Activated CD8-positive, alpha-beta T cell treated with anti-CD3 and anti-CD28 coated beads for 36 hours (primary cell): ENCODE results near the gene SPSB1. TPM values are rescaled to one million over a fixed set of nuclear protein-coding genes. Genes with fewer than 3 reads are reported as not detected.

Experiments used
- ATAC-seq: fragments of 200-7000 bp; cut with Tn5 transposase; one replicate; pipeline ENCODE4 v1.10.0; 2021; ENCODE audit warnings: mild to moderate bottlenecking, moderate library complexity
- CTCF ChIA-PET: fragments of 350-600 bp; sonication (Branson Sonifier 250); formaldehyde crosslinking; loops from one replicate; lab custom pipeline; 2021; ENCODE audit warnings: antibody characterized with exemption; lab: Charles Lee
- POLR2A ChIA-PET: fragments of 350-600 bp; sonication (Branson Sonifier 250); formaldehyde crosslinking; loops from one replicate; lab custom pipeline; 2021; ENCODE audit warnings: antibody characterized with exemption; lab: Charles Lee
- DNase-seq: peaks from one replicate; pipeline ENCODE4 v3.0.0-alpha.2; 2020
- H3K27ac Mint-ChIP-seq: one replicate; pipeline ENCODE4 v1.8.0; 2021; ENCODE audit warnings: mild to moderate bottlenecking, mixed read lengths
- H3K27me3 Mint-ChIP-seq: one replicate; pipeline ENCODE4 v1.8.0; 2021; ENCODE audit warnings: mixed read lengths
- H3K36me3 Mint-ChIP-seq: one replicate; pipeline ENCODE4 v1.8.0; 2021; ENCODE audit warnings: low read depth, mixed read lengths
- H3K4me1 Mint-ChIP-seq: one replicate; pipeline ENCODE4 v1.8.0; 2021; ENCODE audit warnings: low read depth, mixed read lengths
- H3K4me3 Mint-ChIP-seq: one replicate; pipeline ENCODE4 v1.8.0; 2021; ENCODE audit warnings: mild to moderate bottlenecking, moderate library complexity, mixed read lengths
- H3K9me3 Mint-ChIP-seq: one replicate; pipeline ENCODE4 v1.8.0; 2021; ENCODE audit warnings: mixed read lengths
- intact Hi-C: fragments of 100-400 bp; cut with micrococcal nuclease; formaldehyde crosslinking; loops from one replicate; pipeline ENCODE4 v1.10.0; 2022
- total RNA-seq, 2 experiments: library from RNA; stranded (reverse); gene quantifications; one replicate each; pipeline ENCODE4 v1.2.3, GENCODE V29; 2021
- TF ChIP-seq, protein P1 (sequence below): fragments of 200-600 bp; IDR thresholded peaks from one replicate; pipeline ENCODE4 v1.8.0; 2022; ENCODE audit warnings: antibody characterized with exemption, mild to moderate bottlenecking

SPSB1 gene
- total RNA-seq, 2 experiments from 2014 or later, result 1.1 to 1.5 TPM

DNA sequence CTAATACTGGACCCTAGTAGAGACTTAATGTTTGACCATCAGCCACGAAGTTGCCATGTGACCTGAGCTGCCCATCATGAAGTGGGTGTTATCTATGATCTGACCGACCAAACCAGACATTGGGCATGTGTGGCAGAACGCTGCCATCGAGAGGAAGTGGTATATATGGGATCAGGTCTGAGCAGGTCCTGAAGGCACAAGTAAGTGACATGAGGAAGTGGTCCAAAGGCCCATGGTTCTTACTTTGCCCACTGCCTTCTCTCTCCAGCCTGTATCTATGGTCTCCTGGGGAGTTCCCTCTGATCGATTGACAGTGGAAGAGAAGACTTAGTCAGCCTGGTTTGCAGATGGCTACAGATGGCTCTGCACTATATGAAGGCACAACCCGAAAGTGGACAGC is 7.9 kb downstream of the SPSB1 start:
- Mint-ChIP-seq H3K27ac (no peak overlapping the region), H3K9me3 (no peaks in the 10 kb centered on the region), H3K4me3 (no peak overlapping the region), H3K27me3 (no peaks in the 10 kb centered on the region), H3K36me3 (no peaks in the 10 kb centered on the region), H3K4me1 (peaks cover 10% of the 10 kb centered on the region)
- TF ChIP-seq, protein P1, sequence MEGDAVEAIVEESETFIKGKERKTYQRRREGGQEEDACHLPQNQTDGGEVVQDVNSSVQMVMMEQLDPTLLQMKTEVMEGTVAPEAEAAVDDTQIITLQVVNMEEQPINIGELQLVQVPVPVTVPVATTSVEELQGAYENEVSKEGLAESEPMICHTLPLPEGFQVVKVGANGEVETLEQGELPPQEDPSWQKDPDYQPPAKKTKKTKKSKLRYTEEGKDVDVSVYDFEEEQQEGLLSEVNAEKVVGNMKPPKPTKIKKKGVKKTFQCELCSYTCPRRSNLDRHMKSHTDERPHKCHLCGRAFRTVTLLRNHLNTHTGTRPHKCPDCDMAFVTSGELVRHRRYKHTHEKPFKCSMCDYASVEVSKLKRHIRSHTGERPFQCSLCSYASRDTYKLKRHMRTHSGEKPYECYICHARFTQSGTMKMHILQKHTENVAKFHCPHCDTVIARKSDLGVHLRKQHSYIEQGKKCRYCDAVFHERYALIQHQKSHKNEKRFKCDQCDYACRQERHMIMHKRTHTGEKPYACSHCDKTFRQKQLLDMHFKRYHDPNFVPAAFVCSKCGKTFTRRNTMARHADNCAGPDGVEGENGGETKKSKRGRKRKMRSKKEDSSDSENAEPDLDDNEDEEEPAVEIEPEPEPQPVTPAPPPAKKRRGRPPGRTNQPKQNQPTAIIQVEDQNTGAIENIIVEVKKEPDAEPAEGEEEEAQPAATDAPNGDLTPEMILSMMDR, result no peak
- intact Hi-C loops, result no loop called here
- CTCF ChIA-PET, result interaction anchor here (1.5 to 1.8 kb wide), 2 partner anchors 10 to 155 kb away, joined by 3 to 5 read pairs; no protein-coding TSS in a partner anchor
- DNase-seq, result no peak
- ATAC-seq, result no peak
- POLR2A ChIA-PET, result no interaction called here

DNA sequence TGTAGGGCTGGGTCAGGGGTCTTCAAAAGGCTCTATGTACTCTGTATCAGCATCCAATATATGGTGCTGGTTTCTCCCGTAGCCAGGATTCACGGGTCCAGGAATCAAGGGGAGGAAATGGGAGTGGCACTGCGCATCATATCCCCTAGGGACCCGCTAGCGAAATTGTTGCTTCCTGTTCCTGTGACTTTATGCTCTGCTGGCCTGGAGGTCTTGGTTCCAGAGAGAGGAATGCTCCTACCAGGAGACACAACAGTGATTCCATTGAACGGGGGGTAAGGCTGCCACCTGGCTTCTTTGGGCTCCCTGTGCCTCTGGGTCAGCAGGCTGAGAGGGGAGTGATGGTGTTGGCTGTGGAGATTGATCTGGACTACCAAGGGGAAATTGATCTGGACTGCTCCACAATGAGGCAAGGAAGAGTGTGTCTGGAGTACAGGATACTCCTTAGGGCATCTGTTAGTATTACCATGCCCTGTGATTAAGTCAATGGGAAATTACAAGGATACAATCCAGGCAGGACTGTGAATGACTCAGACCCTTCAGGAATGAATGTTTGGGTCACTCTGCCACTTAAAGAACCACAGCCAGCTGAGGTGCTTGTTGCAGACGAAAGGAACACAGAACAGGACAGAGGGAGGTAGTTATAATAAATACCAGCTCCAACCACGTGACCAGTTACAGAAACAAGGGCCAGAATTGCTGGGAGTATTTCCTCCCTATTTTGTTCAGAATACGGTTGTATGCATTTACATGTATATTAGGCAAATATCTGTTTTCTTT is 10.2 kb downstream of the SPSB1 start:
- no peaks in the 10 kb centered on the region for H3K9me3 Mint-ChIP-seq
- CTCF ChIA-PET, result no interaction called here
- TF ChIP-seq, protein P1, result no peak
- no peak for ATAC-seq
- no peak overlapping the region for H3K4me3 Mint-ChIP-seq
- H3K4me1 Mint-ChIP-seq, result peaks cover 6% of the 10 kb centered on the region
- no peak overlapping the region for H3K27ac Mint-ChIP-seq
- H3K27me3 Mint-ChIP-seq, result no peaks in the 10 kb centered on the region
- POLR2A ChIA-PET, result no interaction called here
- no peaks in the 10 kb centered on the region for H3K36me3 Mint-ChIP-seq
- DNase-seq, result no peak
- intact Hi-C loops, result no loop called here

DNA sequence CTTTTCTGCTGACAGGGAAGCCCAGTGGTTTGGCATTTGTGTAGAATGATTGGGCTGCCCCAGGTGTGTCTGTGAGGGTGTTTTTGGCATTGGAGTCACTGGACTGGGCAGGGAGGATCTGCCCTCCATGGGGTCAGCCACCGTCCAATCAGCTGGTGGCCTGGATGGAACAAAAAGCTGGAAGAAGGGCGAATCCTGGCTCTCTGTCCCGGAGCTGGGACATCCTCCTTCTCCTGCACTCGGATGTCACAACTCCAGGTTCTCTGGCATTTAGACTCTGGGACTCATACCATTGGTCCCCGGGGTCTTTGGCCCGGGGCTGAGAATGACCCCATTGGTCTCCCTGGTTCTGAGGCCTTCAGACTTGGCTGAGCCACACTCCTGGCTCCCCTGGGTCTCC is 11.2 kb downstream of the SPSB1 start:
- H3K27ac Mint-ChIP-seq, result no peak overlapping the region
- CTCF ChIA-PET, result interaction anchor here (0.8 kb wide), 1 partner anchor 14 kb away, joined by 3 read pairs; no protein-coding TSS in a partner anchor
- intact Hi-C loops, result no loop called here
- H3K4me3 Mint-ChIP-seq, result no peak overlapping the region
- no peak for ATAC-seq
- no peaks in the 10 kb centered on the region for H3K36me3 Mint-ChIP-seq
- H3K27me3 Mint-ChIP-seq, result no peaks in the 10 kb centered on the region
- TF ChIP-seq, protein P1, result no peak
- H3K4me1 Mint-ChIP-seq, result peaks cover 6% of the 10 kb centered on the region
- DNase-seq, result no peak
- POLR2A ChIA-PET, result no interaction called here
- no peaks in the 10 kb centered on the region for H3K9me3 Mint-ChIP-seq

DNA sequence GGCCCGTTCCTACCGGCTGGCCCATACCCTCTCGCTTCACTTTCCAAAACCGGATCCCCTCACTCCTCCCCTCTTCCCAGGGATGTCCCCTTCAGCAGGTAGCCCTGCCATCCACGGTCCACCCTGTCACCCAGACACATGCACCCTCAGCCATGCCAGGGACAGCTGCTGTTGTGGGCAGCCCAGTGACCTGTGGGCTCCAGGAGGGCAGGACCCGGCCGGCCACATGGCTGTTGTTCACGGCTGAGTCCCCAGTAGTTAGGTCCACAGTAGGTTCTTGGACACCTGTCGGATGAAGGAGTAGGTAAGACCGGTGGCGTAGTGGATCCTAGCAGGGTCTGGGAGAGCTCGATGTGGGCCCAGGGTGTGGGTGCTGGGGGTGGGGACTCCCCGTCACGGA is 12.5 kb downstream of the SPSB1 start:
- no peak for DNase-seq
- intact Hi-C loops, result no loop called here
- H3K9me3 Mint-ChIP-seq, result no peaks in the 10 kb centered on the region
- TF ChIP-seq, protein P1, result no peak
- ATAC-seq, result no peak
- H3K36me3 Mint-ChIP-seq, result no peaks in the 10 kb centered on the region
- no peaks in the 10 kb centered on the region for H3K27me3 Mint-ChIP-seq
- H3K4me3 Mint-ChIP-seq, result no peak overlapping the region
- ChIA-PET POLR2A (no interaction called here), CTCF (interaction anchor here (1.6 kb wide), 1 partner anchor 186 kb away, joined by 3 read pairs; no protein-coding TSS in a partner anchor)
- no peak overlapping the region for H3K27ac Mint-ChIP-seq
- H3K4me1 Mint-ChIP-seq, result peaks cover 4% of the 10 kb centered on the region

DNA sequence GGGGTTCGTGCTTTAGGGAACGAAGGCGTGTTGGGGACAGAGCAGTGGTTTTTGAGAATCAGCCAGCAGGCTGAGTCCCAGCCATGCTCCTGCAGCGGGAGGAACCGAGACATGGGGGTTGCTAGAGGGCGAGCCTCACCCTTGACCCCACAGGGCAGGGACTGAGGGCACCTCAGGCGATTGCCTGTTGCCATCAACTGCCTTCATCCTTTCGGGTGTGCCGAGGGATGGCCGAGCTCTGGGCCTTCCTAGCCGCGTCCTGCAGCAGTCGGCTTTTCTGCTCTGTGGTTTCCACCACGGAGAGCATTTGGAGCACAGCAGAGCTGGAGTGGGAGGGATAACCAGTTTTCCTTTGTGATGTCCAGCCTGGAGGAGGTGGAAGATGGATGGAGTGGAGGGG is 13.3 kb downstream of the SPSB1 start:
- H3K27me3 Mint-ChIP-seq, result no peaks in the 10 kb centered on the region
- H3K4me3 Mint-ChIP-seq, result no peak overlapping the region
- ATAC-seq, result no peak
- H3K4me1 Mint-ChIP-seq, result no peaks in the 10 kb centered on the region
- TF ChIP-seq, protein P1, result no peak
- ChIA-PET POLR2A (interaction anchor here (0.6 kb wide), 1 partner anchor 9 kb away, joined by 3 read pairs; no protein-coding TSS in a partner anchor), CTCF (interaction anchor here (1.3 to 1.6 kb wide), 2 partner anchors 150 to 185 kb away, joined by 3 to 4 read pairs; no protein-coding TSS in a partner anchor)
- H3K9me3 Mint-ChIP-seq, result no peaks in the 10 kb centered on the region
- no peak for DNase-seq
- H3K27ac Mint-ChIP-seq, result no peak overlapping the region
- H3K36me3 Mint-ChIP-seq, result no peaks in the 10 kb centered on the region
- intact Hi-C loops, result no loop called here
